ENCODE results near the gene MYH14. TPM values are rescaled to one million over a fixed set of nuclear protein-coding genes. Genes with fewer than 3 reads are reported as not detected.

Gene MYH14
- total and polyA plus RNA-seq, 2 donors (not counting 1 experiment from before 2014, with no cell fraction given) = not detected

GRCh38 chr19:50207730-50208129 lies 4.3 kb downstream of the MYH14 start:
- H3K4me3 ChIP-seq (replicated peaks in 1 of 4; ENCODE audit: control extremely low read depth in 1 of 4, insufficient read depth in 1 of 4, low read depth in 3 of 4, low read length in 4 of 4) = no peak overlapping the region
- TF ChIP-seq EZH2 (IDR thresholded peaks at IDR 0.05; ENCODE audit: low read length, missing control alignments) = no peak
- no peak for TF ChIP-seq CTCF (conservative IDR thresholded peaks at IDR 0.05 in 1 of 2, IDR thresholded peaks at IDR 0.05 in 1 of 2; ENCODE audit: low read depth in 1 of 2, low read length in 2 of 2)
- DNase-seq (ENCODE audit: low read depth in 2 of 2) = no peak
- H3K36me3 ChIP-seq (ENCODE audit: control insufficient read depth, insufficient read depth, low read length) = no peaks in the 10 kb centered on the region
- no peaks in the 10 kb centered on the region for H3K27me3 ChIP-seq (ENCODE audit: control insufficient read depth, insufficient read depth, low read length)
- no peak overlapping the region for H3K27ac ChIP-seq (ENCODE audit: insufficient read depth, low read length)
- H3K4me1 ChIP-seq (ENCODE audit: control insufficient read depth, extremely low read depth, insufficient read depth, low read length) = no peaks in the 10 kb centered on the region
- no peaks in the 10 kb centered on the region for H3K79me2 ChIP-seq (ENCODE audit: control insufficient read depth, insufficient read depth, low read length)
- no peaks in the 10 kb centered on the region for H3K9me3 ChIP-seq (ENCODE audit: control insufficient read depth, insufficient read depth, low read depth, low read length)
- no peak overlapping the region for H3K9ac ChIP-seq (ENCODE audit: insufficient read depth, low read length)
- no peak overlapping the region for H2AFZ ChIP-seq (ENCODE audit: low read length)
- H3K4me2 ChIP-seq (ENCODE audit: extremely low read depth, insufficient read depth, low read length) = no peak overlapping the region
- H4K20me1 ChIP-seq (ENCODE audit: control insufficient read depth, extremely low read depth, insufficient read depth, low read length) = no peaks in the 10 kb centered on the region

GRCh38 chr19:50209131-50209530 lies 5.7 kb downstream of the MYH14 start:
- no peak overlapping the region for H2AFZ ChIP-seq (ENCODE audit: low read length)
- H4K20me1 ChIP-seq (ENCODE audit: control insufficient read depth, extremely low read depth, insufficient read depth, low read length) = no peaks in the 10 kb centered on the region
- H3K9ac ChIP-seq (ENCODE audit: insufficient read depth, low read length) = no peak overlapping the region
- H3K4me1 ChIP-seq (ENCODE audit: control insufficient read depth, extremely low read depth, insufficient read depth, low read length) = no peaks in the 10 kb centered on the region
- H3K36me3 ChIP-seq (ENCODE audit: control insufficient read depth, insufficient read depth, low read length) = no peaks in the 10 kb centered on the region
- no peaks in the 10 kb centered on the region for H3K79me2 ChIP-seq (ENCODE audit: control insufficient read depth, insufficient read depth, low read length)
- no peak overlapping the region for H3K4me2 ChIP-seq (ENCODE audit: extremely low read depth, insufficient read depth, low read length)
- no peak overlapping the region for H3K27ac ChIP-seq (ENCODE audit: insufficient read depth, low read length)
- H3K9me3 ChIP-seq (ENCODE audit: control insufficient read depth, insufficient read depth, low read depth, low read length) = no peaks in the 10 kb centered on the region
- no peaks in the 10 kb centered on the region for H3K27me3 ChIP-seq (ENCODE audit: control insufficient read depth, insufficient read depth, low read length)
- TF ChIP-seq CTCF (conservative IDR thresholded peaks at IDR 0.05 in 1 of 2, IDR thresholded peaks at IDR 0.05 in 1 of 2; ENCODE audit: low read depth in 1 of 2, low read length in 2 of 2) (no peak), EZH2 (IDR thresholded peaks at IDR 0.05; ENCODE audit: low read length, missing control alignments) (no peak)
- no peak for DNase-seq (ENCODE audit: low read depth in 2 of 2)
- H3K4me3 ChIP-seq (replicated peaks in 1 of 4; ENCODE audit: control extremely low read depth in 1 of 4, insufficient read depth in 1 of 4, low read depth in 3 of 4, low read length in 4 of 4) = no peak overlapping the region

- DNase-seq (ENCODE audit: low read depth in 2 of 2) = no peak
- Histone ChIP-seq H3K4me3 (replicated peaks in 1 of 4; ENCODE audit: control extremely low read depth in 1 of 4, insufficient read depth in 1 of 4, low read depth in 3 of 4, low read length in 4 of 4) (no peak overlapping the region), H3K4me2 (ENCODE audit: extremely low read depth, insufficient read depth, low read length) (no peak overlapping the region), H3K36me3 (ENCODE audit: control insufficient read depth, insufficient read depth, low read length) (no peaks in the 10 kb centered on the region), H3K27ac (ENCODE audit: insufficient read depth, low read length) (no peak overlapping the region), H3K9me3 (ENCODE audit: control insufficient read depth, insufficient read depth, low read depth, low read length) (no peaks in the 10 kb centered on the region), H3K27me3 (ENCODE audit: control insufficient read depth, insufficient read depth, low read length) (no peaks in the 10 kb centered on the region), H2AFZ (ENCODE audit: low read length) (no peak overlapping the region), H3K4me1 (ENCODE audit: control insufficient read depth, extremely low read depth, insufficient read depth, low read length) (no peaks in the 10 kb centered on the region), H4K20me1 (ENCODE audit: control insufficient read depth, extremely low read depth, insufficient read depth, low read length) (no peaks in the 10 kb centered on the region), H3K79me2 (ENCODE audit: control insufficient read depth, insufficient read depth, low read length) (no peaks in the 10 kb centered on the region), H3K9ac (ENCODE audit: insufficient read depth, low read length) (no peak overlapping the region)
- TF ChIP-seq EZH2 (IDR thresholded peaks at IDR 0.05; ENCODE audit: low read length, missing control alignments) = no peak
Measured at GRCh38 chr19:50210425-50210824, 7.0 kb downstream of the MYH14 start.
